GM23248 (cell line): ENCODE data around the gene LRFN4.

Experiments
- EZH2 ChIP-seq: fragments of 200-600 bp; sonication (generic); IDR thresholded peaks from 2 replicates; pipeline ENCODE4 v1.6.1; 2018; ENCODE audit warnings: antibody characterized with exemption, mild to moderate bottlenecking; ENCODE audit not compliant: insufficient read depth, poor library complexity, severe bottlenecking
- EZH2phosphoT487 ChIP-seq: fragments of 200-600 bp; sonication (generic); IDR thresholded peaks from 2 replicates; pipeline ENCODE4 v1.6.1; 2018; ENCODE audit warnings: antibody characterized with exemption, moderate library complexity, mild to moderate bottlenecking, low read depth; ENCODE audit not compliant: insufficient read depth

GRCh38 chr11:66868726-66869566, 12.1 kb downstream of the LRFN4 start:
- no peak for TF ChIP-seq EZH2
- no peak for TF ChIP-seq EZH2phosphoT487
